CD4-positive, alpha-beta T cell (primary cell): ENCODE results near the gene RSRC1. TPM values are rescaled to one million over a fixed set of nuclear protein-coding genes. Genes with fewer than 3 reads are reported as not detected.

Source experiments
- ATAC-seq: fragments of 200-7000 bp; cut with Tn5 transposase; one replicate; pipeline ENCODE4 v1.10.0; 2022; ENCODE audit warnings: mild to moderate bottlenecking; ENCODE audit not compliant: poor library complexity
- CTCF ChIA-PET: fragments of 350-600 bp; sonication (Branson Sonifier 250); formaldehyde crosslinking; loops from one replicate; lab custom pipeline; 2021; ENCODE audit warnings: antibody characterized with exemption, inconsistent platforms; lab: Charles Lee
- POLR2A ChIA-PET: fragments of 350-600 bp; sonication (Branson Sonifier 250); formaldehyde crosslinking; loops from one replicate; lab custom pipeline; 2021; ENCODE audit warnings: antibody characterized with exemption, inconsistent platforms; lab: Charles Lee
- DNase-seq, 14 experiments: peaks; one replicate each; pipeline ENCODE4 v3.0.0-alpha.2; 2013 to 2020; ENCODE audit warnings: mixed read lengths in 2 of 14
- H3K27ac ChIP-seq, 2 donors: one replicate each; pipeline versions ENCODE4 v1.5.1 to v1.7.0; 2013; ENCODE audit warnings: low read length in 2 of 2, low read depth in 1 of 2, mild to moderate bottlenecking in 1 of 2
- H3K27me3 ChIP-seq, 2 experiments: 1 replicate in 1 of 2; 2 replicates in 1 of 2; pipeline versions ENCODE4 v1.6.1 to v1.7.0; 2013; ENCODE audit warnings: low read length in 2 of 2, control low read depth in 1 of 2, mild to moderate bottlenecking in 1 of 2, moderate library complexity in 1 of 2; ENCODE audit not compliant: insufficient read depth in 2 of 2, control insufficient read depth in 1 of 2
- H3K36me3 ChIP-seq: one replicate; pipeline ENCODE4 v1.6.1; 2013; ENCODE audit warnings: low read length, control low read depth; ENCODE audit not compliant: insufficient read depth
- H3K4me1 ChIP-seq: one replicate; pipeline ENCODE4 v1.6.1; 2013; ENCODE audit warnings: low read length, control low read depth; ENCODE audit not compliant: insufficient read depth
- H3K4me3 ChIP-seq: one replicate; pipeline ENCODE4 v1.5.1; 2013; ENCODE audit warnings: mild to moderate bottlenecking, low read length, moderate library complexity
- H3K9me3 ChIP-seq, 2 experiments: 1 replicate in 1 of 2; 2 replicates in 1 of 2; pipeline versions ENCODE4 v1.6.1 to v1.7.0; 2013; ENCODE audit warnings: low read length in 2 of 2, mild to moderate bottlenecking in 2 of 2, control low read depth in 1 of 2, moderate library complexity in 1 of 2; ENCODE audit not compliant: control insufficient read depth in 1 of 2, insufficient read depth in 1 of 2
- H3K27ac Mint-ChIP-seq: one replicate; pipeline ENCODE4 v1.8.0; 2020; ENCODE audit warnings: mixed read lengths
- H3K27me3 Mint-ChIP-seq: one replicate; pipeline ENCODE4 v1.8.0; 2021; ENCODE audit warnings: mixed read lengths
- H3K36me3 Mint-ChIP-seq: one replicate; pipeline ENCODE4 v1.8.0; 2021; ENCODE audit warnings: low read depth, mixed read lengths
- H3K4me1 Mint-ChIP-seq: one replicate; pipeline ENCODE4 v1.8.0; 2021; ENCODE audit warnings: low read depth, mixed read lengths
- H3K4me3 Mint-ChIP-seq: one replicate; pipeline ENCODE4 v1.8.0; 2020; ENCODE audit warnings: mild to moderate bottlenecking, mixed read lengths
- H3K9me3 Mint-ChIP-seq: one replicate; pipeline ENCODE4 v1.8.0; 2020; ENCODE audit warnings: mixed read lengths
- CTCF ChIP-seq: fragments of 200-600 bp; IDR thresholded peaks from one replicate; pipeline ENCODE4 v1.8.0; 2022; ENCODE audit warnings: antibody characterized with exemption, mild to moderate bottlenecking
- intact Hi-C, 2 experiments: fragments of 100-400 bp; cut with DNase I in 1 of 2; cut with micrococcal nuclease in 1 of 2; formaldehyde crosslinking; loops; one replicate each; pipeline versions ENCODE4 v1.15.1 to v1.9.0; 2023 to 2025; cut with DNase I, micrococcal nuclease
- total RNA-seq, 174 experiments: library from RNA in 2 of 174; stranded (reverse) in 2 of 174; gene quantifications; one replicate each; pipeline ENCODE4 v1.2.3 and lab custom pipeline; 2021 to 2026

The RSRC1 gene
- total RNA-seq, 2 experiments from 2014 or later: 22.3 to 24.6 TPM

GRCh38 chr3:158101335-158102241 lies 8.3 kb upstream of the RSRC1 start:
- H3K36me3 ChIP-seq: no peaks in the 10 kb centered on the region
- no peak for ATAC-seq
- H3K4me1 Mint-ChIP-seq: peaks cover 46% of the 10 kb centered on the region
- H3K4me1 ChIP-seq: peaks cover 50% of the 10 kb centered on the region
- no peak overlapping the region for H3K27ac Mint-ChIP-seq
- H3K36me3 Mint-ChIP-seq: peaks cover 6% of the 10 kb centered on the region
- no peak overlapping the region for H3K4me3 ChIP-seq
- peaks cover 7% of the 10 kb centered on the region for H3K9me3 Mint-ChIP-seq
- peaks cover 26 to 42% of the 10 kb centered on the region in 2 experiments for H3K9me3 ChIP-seq
- CTCF ChIA-PET: no interaction called here
- DNase-seq: no peak
- no peak for TF ChIP-seq CTCF
- H3K4me3 Mint-ChIP-seq: no peak overlapping the region
- peaks cover 81 to 98% of the 10 kb centered on the region in 2 experiments for H3K27me3 ChIP-seq
- H3K27me3 Mint-ChIP-seq: peaks cover 98% of the 10 kb centered on the region
- no peak overlapping the region for H3K27ac ChIP-seq
- POLR2A ChIA-PET: interaction anchor here (1.5 kb wide), 1 partner anchor 8 kb away, joined by 10 read pairs; the partner anchor contains the start of gene RSRC1
- intact Hi-C loops: no loop called here

- ATAC-seq (no peak), DNase-seq (no peak)
- H3K27me3 ChIP-seq: peaks cover 81 to 99% of the 10 kb centered on the region in 2 experiments
- Mint-ChIP-seq H3K9me3 (peaks cover 6% of the 10 kb centered on the region), H3K4me3 (peak overlapping the region; percentile 21), H3K4me1 (peaks cover 47% of the 10 kb centered on the region), H3K27ac (no peak overlapping the region), H3K27me3 (peaks cover 98% of the 10 kb centered on the region), H3K36me3 (peaks cover 6% of the 10 kb centered on the region)
- ChIA-PET POLR2A (no interaction called here), CTCF (no interaction called here)
- no peak overlapping the region for H3K4me3 ChIP-seq
- TF ChIP-seq CTCF: no peak
- peaks cover 58% of the 10 kb centered on the region for H3K4me1 ChIP-seq
- peaks cover 26 to 49% of the 10 kb centered on the region in 2 experiments for H3K9me3 ChIP-seq
- no peak overlapping the region for H3K27ac ChIP-seq
- no peaks in the 10 kb centered on the region for H3K36me3 ChIP-seq
- intact Hi-C loops: no loop called here
These were observed 7.4 kb upstream of the RSRC1 start for GRCh38 chr3:158102242-158103080.

- no peaks in the 10 kb centered on the region for H3K36me3 Mint-ChIP-seq
- H3K4me1 Mint-ChIP-seq: peaks cover 44% of the 10 kb centered on the region
- peak overlapping the region; percentile 64 for H3K4me3 Mint-ChIP-seq
- Histone ChIP-seq H3K27ac (no peak overlapping the region), H3K4me1 (peaks cover 49% of the 10 kb centered on the region), H3K4me3 (no peak overlapping the region), H3K27me3 (peaks cover 76 to 99% of the 10 kb centered on the region in 2 experiments), H3K36me3 (no peaks in the 10 kb centered on the region), H3K9me3 (peaks cover 26 to 41% of the 10 kb centered on the region in 2 experiments)
- H3K9me3 Mint-ChIP-seq: peaks cover 3% of the 10 kb centered on the region
- intact Hi-C loops: no loop called here
- ChIA-PET CTCF (interaction anchor here (0.8 kb wide), 1 partner anchor 541 kb away, joined by 3 read pairs; the partner anchor contains the start of gene GFM1), POLR2A (no interaction called here)
- DNase-seq (peak in 2 of 14 experiments; percentile 14 to 32), ATAC-seq (no peak)
- no peak for TF ChIP-seq CTCF
- peaks cover 98% of the 10 kb centered on the region for H3K27me3 Mint-ChIP-seq
- no peak overlapping the region for H3K27ac Mint-ChIP-seq
These were observed 6.6 kb upstream of the RSRC1 start for GRCh38 chr3:158103081-158103886.
